GM12878 (cell line): ENCODE results near the gene MAGI2.

Experiments used
- ATF2 ChIP-seq: IDR thresholded peaks from 2 replicates; pipeline ENCODE4 v1.6.1; 2012; ENCODE audit warnings: low read length, inconsistent platforms
- CBFB ChIP-seq: IDR thresholded peaks from 2 replicates; pipeline ENCODE4 v1.6.1; 2016; ENCODE audit warnings: antibody characterized with exemption, low read depth
- CHD2 ChIP-seq: IDR thresholded peaks from 2 replicates; pipeline ENCODE4 v1.6.1; 2011; ENCODE audit warnings: low read depth, low read length, improper control_type of control experiment, borderline replicate concordance
- CTCF ChIP-seq, 3 experiments: IDR thresholded peaks in 2 of 3; conservative IDR thresholded peaks in 1 of 3; 2 replicates each; pipeline ENCODE4 v1.5.1; 2011; ENCODE audit warnings: low read depth in 3 of 3, low read length in 3 of 3, mild to moderate bottlenecking in 3 of 3, control low read depth in 2 of 3, moderate library complexity in 2 of 3, inconsistent platforms in 1 of 3, mixed read lengths in 1 of 3; ENCODE audit not compliant: control insufficient read depth in 2 of 3, insufficient read depth in 1 of 3; ENCODE audit errors: extremely low read depth in 1 of 3
- EP300 ChIP-seq, 2 experiments: fragments of 150-350 bp in 1 of 2; IDR thresholded peaks; 2 replicates each; pipeline ENCODE4 v1.6.1; 2011 to 2012; ENCODE audit warnings: low read depth in 2 of 2, low read length in 2 of 2, borderline replicate concordance in 1 of 2, improper control_type of control experiment in 1 of 2, inconsistent platforms in 1 of 2; ENCODE audit not compliant: control insufficient read depth in 1 of 2
- FOXM1 ChIP-seq: IDR thresholded peaks from 2 replicates; pipeline ENCODE4 v1.6.1; 2012; ENCODE audit warnings: low read depth, mild to moderate bottlenecking, inconsistent platforms, low read length, moderate library complexity
- PRDM15 ChIP-seq: fragments of 450-650 bp; formaldehyde crosslinking; IDR thresholded peaks from 2 replicates; pipeline ENCODE4 v1.4.0; 2020; ENCODE audit warnings: mild to moderate bottlenecking, moderate library complexity
- RFX5 ChIP-seq: IDR thresholded peaks from 2 replicates; pipeline ENCODE4 v1.6.1; 2011; ENCODE audit warnings: low read depth, low read length, improper control_type of control experiment
- SPI1 ChIP-seq: IDR thresholded peaks from 2 replicates; pipeline ENCODE4 v1.6.1; 2011; ENCODE audit warnings: low read depth, mild to moderate bottlenecking, low read length, moderate library complexity, borderline replicate concordance; ENCODE audit not compliant: insufficient read depth
- SREBF2 ChIP-seq: IDR thresholded peaks from 2 replicates; pipeline ENCODE4 v1.6.1; 2012; ENCODE audit warnings: mild to moderate bottlenecking, low read length
- TARDBP ChIP-seq: IDR thresholded peaks from 2 replicates; pipeline ENCODE4 v1.6.1; 2016; ENCODE audit warnings: borderline replicate concordance
- ZBTB33 ChIP-seq: fragments of 450-650 bp; IDR thresholded peaks from 2 replicates; pipeline ENCODE4 v1.6.1; 2017; ENCODE audit warnings: mild to moderate bottlenecking

- no peak for TF ChIP-seq RFX5
- TF ChIP-seq SREBF2: no peak
- no peak for TF ChIP-seq PRDM15 (CRISPR knock-in tag)
- TF ChIP-seq EP300 (IDR thresholded peaks at IDR 0.05; ENCODE audit: borderline replicate concordance in 1 of 2, control insufficient read depth in 1 of 2, low read depth in 2 of 2, low read length in 2 of 2): no peak
- TF ChIP-seq TARDBP: no peak
- TF ChIP-seq FOXM1: no peak
- no peak for TF ChIP-seq CTCF (IDR thresholded peaks at IDR 0.05 in 2 of 3, conservative IDR thresholded peaks at IDR 0.05 in 1 of 3; ENCODE audit: control insufficient read depth in 2 of 3, extremely low read depth in 1 of 3, insufficient read depth in 1 of 3, low read depth in 3 of 3, low read length in 3 of 3)
- TF ChIP-seq ATF2: no peak
- TF ChIP-seq CHD2: no peak
- no peak for TF ChIP-seq CBFB
- no peak for TF ChIP-seq ZBTB33
- no peak for TF ChIP-seq SPI1
Measured at GRCh38 chr7:78649236-78649635, 804.2 kb downstream of the MAGI2 start.
